HFF-Myc (cell line): ENCODE measurements around the gene TNRC18.
"Not testable (repeated sequence)": the region's sequence is repeated elsewhere in the genome, so short reads cannot be mapped to it uniquely, and the experiment has no call there.

Experiments used
- DNase-seq: peaks from one replicate; pipeline ENCODE4 v3.0.0-alpha.2; 2011; ENCODE audit warnings: low read depth; ENCODE audit errors: extremely low read depth
- H3K4me3 ChIP-seq: replicated peaks from 2 replicates; pipeline ENCODE4 v1.5.1; 2011; ENCODE audit warnings: low read depth, mild to moderate bottlenecking, control low read depth, low read length
- TF ChIP-seq, protein P1 (sequence below): IDR thresholded peaks from 2 replicates; pipeline ENCODE4 v1.5.1; 2012; ENCODE audit warnings: mild to moderate bottlenecking, low read depth, low read length, control low read depth; ENCODE audit errors: missing control alignments

Gene TNRC18

DNA sequence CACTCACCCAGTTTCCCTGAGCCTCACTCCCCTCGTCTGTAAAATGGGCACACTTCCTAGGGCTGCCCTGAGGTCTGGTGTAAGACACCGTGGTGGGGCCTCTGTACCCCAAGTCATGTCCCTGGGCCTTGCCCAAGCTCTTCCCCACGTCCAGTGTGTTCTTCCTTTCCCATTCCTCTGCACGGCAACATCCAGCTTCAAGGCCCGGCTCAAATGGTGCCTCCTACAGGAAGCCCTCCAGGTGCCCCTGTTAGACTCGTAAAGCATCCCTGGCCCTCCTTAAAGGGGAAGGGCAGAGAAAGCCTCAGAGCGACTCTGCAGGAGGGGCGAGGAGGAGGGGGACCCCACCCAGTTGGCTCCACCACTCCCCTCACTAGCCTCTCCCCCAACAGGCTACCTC is 132.3 kb downstream of the TNRC18 start:
- TF ChIP-seq, protein P1, sequence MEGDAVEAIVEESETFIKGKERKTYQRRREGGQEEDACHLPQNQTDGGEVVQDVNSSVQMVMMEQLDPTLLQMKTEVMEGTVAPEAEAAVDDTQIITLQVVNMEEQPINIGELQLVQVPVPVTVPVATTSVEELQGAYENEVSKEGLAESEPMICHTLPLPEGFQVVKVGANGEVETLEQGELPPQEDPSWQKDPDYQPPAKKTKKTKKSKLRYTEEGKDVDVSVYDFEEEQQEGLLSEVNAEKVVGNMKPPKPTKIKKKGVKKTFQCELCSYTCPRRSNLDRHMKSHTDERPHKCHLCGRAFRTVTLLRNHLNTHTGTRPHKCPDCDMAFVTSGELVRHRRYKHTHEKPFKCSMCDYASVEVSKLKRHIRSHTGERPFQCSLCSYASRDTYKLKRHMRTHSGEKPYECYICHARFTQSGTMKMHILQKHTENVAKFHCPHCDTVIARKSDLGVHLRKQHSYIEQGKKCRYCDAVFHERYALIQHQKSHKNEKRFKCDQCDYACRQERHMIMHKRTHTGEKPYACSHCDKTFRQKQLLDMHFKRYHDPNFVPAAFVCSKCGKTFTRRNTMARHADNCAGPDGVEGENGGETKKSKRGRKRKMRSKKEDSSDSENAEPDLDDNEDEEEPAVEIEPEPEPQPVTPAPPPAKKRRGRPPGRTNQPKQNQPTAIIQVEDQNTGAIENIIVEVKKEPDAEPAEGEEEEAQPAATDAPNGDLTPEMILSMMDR, result no peak
- no peak overlapping the region for H3K4me3 ChIP-seq
- no peak for DNase-seq

DNA sequence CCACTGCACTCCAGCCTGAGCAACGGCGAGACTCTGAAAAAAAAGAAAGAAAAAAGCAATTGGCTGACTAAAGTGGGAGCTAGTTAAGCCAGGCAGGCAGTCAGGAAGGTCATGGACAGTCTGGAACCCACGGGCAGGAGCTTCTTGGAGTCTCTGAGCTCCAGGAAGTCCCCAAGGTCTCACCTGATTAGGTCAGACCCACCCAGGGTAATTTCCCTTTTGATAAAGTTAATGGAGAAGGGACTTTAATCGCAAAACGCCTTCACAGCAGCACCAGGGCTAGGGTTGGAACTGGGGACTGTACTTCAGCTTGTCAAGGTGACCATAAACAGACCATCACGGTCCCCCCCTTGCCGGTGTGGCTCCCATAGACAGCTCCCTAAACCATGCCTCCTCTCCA is 134.3 kb downstream of the TNRC18 start:
- no peak overlapping the region for H3K4me3 ChIP-seq
- TF ChIP-seq, protein P1, result no peak
- DNase-seq, result no peak

DNA sequence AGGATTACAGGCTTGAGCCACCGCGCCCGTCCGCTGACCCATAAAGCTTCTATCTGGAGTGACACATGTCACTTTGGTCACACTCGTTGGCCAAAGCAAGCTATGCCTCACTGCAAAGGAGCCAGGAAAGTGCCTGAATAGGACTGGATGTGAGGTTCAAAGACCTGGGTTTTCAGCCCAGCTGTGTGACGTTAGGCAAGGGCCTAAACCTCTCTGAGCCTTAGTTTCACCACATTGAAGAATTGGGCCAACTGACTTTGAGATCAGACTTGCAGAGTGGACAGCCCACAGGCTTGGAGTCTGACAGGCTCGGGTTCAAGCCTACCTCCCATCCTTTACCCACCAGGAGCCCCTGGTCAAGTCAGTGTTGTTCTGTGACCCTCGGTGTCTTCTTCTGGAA is 135.1 kb downstream of the TNRC18 start:
- not testable (repeated sequence) for H3K4me3 ChIP-seq, DNase-seq

DNA sequence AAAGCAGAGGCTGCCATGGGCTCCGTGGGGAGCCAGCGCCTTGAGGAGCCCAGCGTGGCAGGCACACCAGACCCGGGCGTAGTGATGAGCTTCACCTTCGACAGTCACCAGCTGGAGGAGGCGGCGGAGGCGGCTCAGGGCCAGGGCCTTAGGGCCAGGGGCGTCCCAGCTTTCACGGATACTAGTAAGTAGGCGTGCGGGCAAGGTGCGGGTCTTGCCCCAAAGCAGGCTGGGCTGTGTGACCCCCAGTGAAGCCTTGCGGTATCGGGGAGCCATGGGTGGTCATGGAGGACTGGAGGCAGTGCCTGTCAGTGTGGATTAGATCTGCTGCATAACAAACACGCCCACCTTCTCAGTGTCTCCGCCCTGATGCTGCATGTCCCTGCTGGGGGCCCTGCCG is 135.8 kb downstream of the TNRC18 start:
- TF ChIP-seq, protein P1, result no peak
- H3K4me3 ChIP-seq, result no peak overlapping the region
- DNase-seq, result no peak

DNA sequence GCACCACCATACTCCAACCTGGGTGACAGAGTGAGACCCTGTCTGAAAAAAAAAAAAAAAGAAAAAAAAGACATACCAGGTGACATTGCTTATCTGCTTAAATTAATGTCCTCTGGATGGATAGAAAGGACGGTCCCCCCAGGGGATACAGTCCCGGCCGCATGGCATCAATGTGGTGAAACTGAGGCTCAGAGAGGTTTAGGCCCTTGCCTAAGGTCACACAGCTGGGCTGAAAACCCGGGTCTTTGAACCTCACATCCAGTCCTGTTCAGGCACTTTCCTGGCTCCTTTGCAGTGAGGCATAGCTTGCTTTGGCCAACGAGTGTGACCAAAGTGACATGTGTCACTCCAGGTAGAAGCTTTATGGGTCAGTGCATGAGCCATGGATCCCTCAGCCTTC is 136.3 kb downstream of the TNRC18 start:
- DNase-seq, H3K4me3 ChIP-seq: not testable (repeated sequence)

DNA sequence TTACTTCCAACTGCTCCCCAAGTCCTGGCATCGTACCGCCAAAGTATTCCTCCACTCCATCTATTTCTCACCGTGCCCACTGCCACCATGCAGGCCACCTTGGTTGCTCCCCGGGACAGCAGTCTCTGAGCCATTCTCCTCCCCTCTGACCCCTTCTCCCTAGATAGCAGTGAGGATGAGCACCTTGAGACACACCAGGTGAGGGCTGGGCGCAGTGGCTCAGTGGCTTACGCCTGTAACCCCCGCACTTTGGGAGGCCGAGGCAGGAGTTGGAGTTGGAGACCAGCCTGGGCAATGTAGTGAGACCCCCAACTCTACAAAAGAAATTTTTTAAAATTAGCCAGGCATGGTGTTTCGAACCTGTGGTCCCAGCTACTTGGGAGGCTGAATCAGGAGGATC is 136.7 kb downstream of the TNRC18 start:
- TF ChIP-seq, protein P1, result no peak
- no peak for DNase-seq
- no peak overlapping the region for H3K4me3 ChIP-seq

DNA sequence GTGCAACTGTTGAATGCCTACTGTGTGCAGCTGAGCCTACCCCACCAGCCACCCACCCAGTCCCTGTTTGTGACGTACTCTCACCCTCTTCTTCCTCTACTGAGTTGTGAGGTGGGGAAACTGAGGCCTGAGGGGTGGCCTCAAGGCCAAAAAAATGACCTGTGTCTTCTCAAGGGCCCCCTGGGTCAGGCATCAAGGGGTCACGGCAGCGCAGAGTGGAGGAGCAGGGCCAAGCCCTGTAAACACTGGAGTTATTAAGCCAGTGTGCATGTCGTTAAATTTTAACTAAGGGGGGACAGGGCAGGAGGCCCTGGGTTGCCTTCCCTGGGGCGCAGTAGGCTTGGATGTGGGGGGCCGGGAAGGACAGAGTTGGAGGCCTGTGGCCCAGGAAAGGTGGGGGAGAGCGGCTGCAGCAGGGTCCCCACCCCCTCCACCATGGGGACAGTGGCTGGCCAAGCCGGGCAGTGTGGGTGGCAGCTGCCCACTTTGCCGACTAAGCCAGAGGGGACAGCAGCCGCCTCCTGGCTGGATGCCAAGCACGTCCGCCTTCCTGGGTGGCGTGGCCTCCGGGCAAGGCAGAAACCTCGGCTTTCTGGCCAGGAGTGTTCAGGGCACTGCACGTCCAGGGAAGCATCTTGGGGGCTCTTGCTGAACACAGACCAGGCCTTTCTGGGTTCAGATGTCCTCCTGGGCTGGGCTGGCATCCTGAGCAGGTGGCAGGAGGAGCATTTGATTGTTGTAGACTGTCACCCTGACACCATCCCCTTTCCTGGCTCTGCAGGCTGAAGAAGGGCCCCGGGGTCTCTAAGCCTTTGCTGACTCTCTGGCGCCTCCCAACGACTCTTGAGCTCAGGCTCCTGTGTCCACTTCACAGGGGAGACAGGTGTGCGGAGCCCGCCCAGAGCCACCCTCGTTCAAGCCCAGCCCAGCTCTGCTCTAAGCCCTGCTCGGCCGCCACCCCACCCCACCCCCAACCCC is 139.0 kb downstream of the TNRC18 start:
- DNase-seq, result no peak
- TF ChIP-seq, protein P1, result peak; percentile 43
- no peak overlapping the region for H3K4me3 ChIP-seq
